Mucosa of stomach (tissue), 1 donor: ENCODE data around the gene GRIP1.

Experiments used
- H3K27me3 ChIP-seq: one replicate; pipeline ENCODE4 v1.7.0; 2013; ENCODE audit warnings: mild to moderate bottlenecking, low read length; ENCODE audit not compliant: control insufficient read depth, insufficient read depth
- H3K36me3 ChIP-seq: one replicate; pipeline ENCODE4 v1.7.0; 2013; ENCODE audit warnings: low read length; ENCODE audit not compliant: control insufficient read depth, insufficient read depth
- H3K4me1 ChIP-seq: one replicate; pipeline ENCODE4 v1.7.0; 2013; ENCODE audit warnings: mild to moderate bottlenecking, low read length; ENCODE audit not compliant: control insufficient read depth, insufficient read depth
- H3K4me3 ChIP-seq: one replicate; pipeline ENCODE4 v1.7.0; 2013; ENCODE audit warnings: low read length
- H3K9ac ChIP-seq: one replicate; pipeline ENCODE4 v1.7.0; 2013; ENCODE audit warnings: mild to moderate bottlenecking, low read length, moderate library complexity
- H3K9me3 ChIP-seq: one replicate; pipeline ENCODE4 v1.7.0; 2013; ENCODE audit warnings: mild to moderate bottlenecking, low read length, moderate library complexity; ENCODE audit not compliant: control insufficient read depth
- donor health status: Pancreatic carcinoma.

GRIP1 gene

GRCh38 chr12:66409195-66409871, 269.5 kb downstream of the GRIP1 start:
- H3K4me1 ChIP-seq, result no peaks in the 10 kb centered on the region
- no peaks in the 10 kb centered on the region for H3K27me3 ChIP-seq
- no peak overlapping the region for H3K4me3 ChIP-seq
- no peak overlapping the region for H3K9ac ChIP-seq
- no peaks in the 10 kb centered on the region for H3K36me3 ChIP-seq
- H3K9me3 ChIP-seq, result no peaks in the 10 kb centered on the region

GRCh38 chr12:66405395-66405794, 273.5 kb downstream of the GRIP1 start:
- H3K4me1 ChIP-seq, result no peaks in the 10 kb centered on the region
- H3K36me3 ChIP-seq, result no peaks in the 10 kb centered on the region
- H3K27me3 ChIP-seq, result no peaks in the 10 kb centered on the region
- no peak overlapping the region for H3K9ac ChIP-seq
- no peaks in the 10 kb centered on the region for H3K9me3 ChIP-seq
- no peak overlapping the region for H3K4me3 ChIP-seq

GRCh38 chr12:66403746-66404145, 275.1 kb downstream of the GRIP1 start:
- Histone ChIP-seq H3K9ac (no peak overlapping the region), H3K4me3 (no peak overlapping the region), H3K27me3 (no peaks in the 10 kb centered on the region), H3K9me3 (no peaks in the 10 kb centered on the region), H3K4me1 (no peaks in the 10 kb centered on the region), H3K36me3 (no peaks in the 10 kb centered on the region)

GRCh38 chr12:66399911-66400306, 279.0 kb downstream of the GRIP1 start:
- no peaks in the 10 kb centered on the region for H3K4me1 ChIP-seq
- no peaks in the 10 kb centered on the region for H3K36me3 ChIP-seq
- H3K4me3 ChIP-seq, result no peak overlapping the region
- H3K9me3 ChIP-seq, result no peaks in the 10 kb centered on the region
- H3K9ac ChIP-seq, result no peak overlapping the region
- H3K27me3 ChIP-seq, result no peaks in the 10 kb centered on the region

GRCh38 chr12:66398931-66399910, 279.7 kb downstream of the GRIP1 start:
- Histone ChIP-seq H3K36me3 (no peaks in the 10 kb centered on the region), H3K9me3 (no peaks in the 10 kb centered on the region), H3K9ac (no peak overlapping the region), H3K4me3 (no peak overlapping the region), H3K27me3 (no peaks in the 10 kb centered on the region), H3K4me1 (no peaks in the 10 kb centered on the region)

- H3K36me3 ChIP-seq, result no peaks in the 10 kb centered on the region
- no peaks in the 10 kb centered on the region for H3K4me1 ChIP-seq
- no peak overlapping the region for H3K4me3 ChIP-seq
- H3K27me3 ChIP-seq, result no peaks in the 10 kb centered on the region
- H3K9ac ChIP-seq, result no peak overlapping the region
- H3K9me3 ChIP-seq, result no peaks in the 10 kb centered on the region
Observed at GRCh38 chr12:66397574-66398290, 281.1 kb downstream of the GRIP1 start.

- no peaks in the 10 kb centered on the region for H3K9me3 ChIP-seq
- H3K9ac ChIP-seq, result no peak overlapping the region
- no peaks in the 10 kb centered on the region for H3K4me1 ChIP-seq
- H3K27me3 ChIP-seq, result no peaks in the 10 kb centered on the region
- no peak overlapping the region for H3K4me3 ChIP-seq
- H3K36me3 ChIP-seq, result no peaks in the 10 kb centered on the region
Observed at GRCh38 chr12:66393890-66394289, 285.0 kb downstream of the GRIP1 start.

- H3K4me3 ChIP-seq, result no peak overlapping the region
- H3K36me3 ChIP-seq, result no peaks in the 10 kb centered on the region
- no peaks in the 10 kb centered on the region for H3K9me3 ChIP-seq
- H3K9ac ChIP-seq, result no peak overlapping the region
- no peaks in the 10 kb centered on the region for H3K4me1 ChIP-seq
- no peaks in the 10 kb centered on the region for H3K27me3 ChIP-seq
Observed at GRCh38 chr12:66392266-66392915, 286.5 kb downstream of the GRIP1 start.

GRCh38 chr12:66388517-66388916, 290.4 kb downstream of the GRIP1 start:
- Histone ChIP-seq H3K27me3 (no peaks in the 10 kb centered on the region), H3K4me3 (no peak overlapping the region), H3K4me1 (no peaks in the 10 kb centered on the region), H3K9ac (no peak overlapping the region), H3K36me3 (no peaks in the 10 kb centered on the region), H3K9me3 (no peaks in the 10 kb centered on the region)

- Histone ChIP-seq H3K4me3 (no peak overlapping the region), H3K27me3 (no peaks in the 10 kb centered on the region)
Observed at GRCh38 chr12:66387117-66387516, 291.8 kb downstream of the GRIP1 start.

GRCh38 chr12:66380769-66381535, 297.9 kb downstream of the GRIP1 start:
- Histone ChIP-seq H3K36me3 (no peaks in the 10 kb centered on the region), H3K27me3 (no peaks in the 10 kb centered on the region), H3K9ac (no peak overlapping the region), H3K4me3 (no peak overlapping the region), H3K9me3 (no peaks in the 10 kb centered on the region), H3K4me1 (no peaks in the 10 kb centered on the region)

More at GRCh38 chr12:66387117-66387516, 291.8 kb downstream of the GRIP1 start:
- H3K9ac ChIP-seq, result no peak overlapping the region
- no peaks in the 10 kb centered on the region for H3K9me3 ChIP-seq
- no peaks in the 10 kb centered on the region for H3K36me3 ChIP-seq
- no peaks in the 10 kb centered on the region for H3K4me1 ChIP-seq
